Vagina (tissue), 2 donors: ENCODE data around the gene SCAI.

ENCODE experiments used
- CTCF ChIP-seq, 3 experiments: fragments of 450-650 bp in 2 of 3; fragments of 200-600 bp in 1 of 3; sonication (generic) in 1 of 3; IDR thresholded peaks; one replicate each; pipeline ENCODE4 v1.5.1; 2017 to 2019; ENCODE audit warnings: antibody characterized with exemption in 3 of 3, mild to moderate bottlenecking in 2 of 3, moderate library complexity in 2 of 3
- POLR2A ChIP-seq, 2 donors: fragments of 450-650 bp; IDR thresholded peaks; one replicate each; pipeline ENCODE4 v1.6.1; 2017; ENCODE audit warnings: antibody characterized with exemption in 2 of 2, mild to moderate bottlenecking in 2 of 2, moderate library complexity in 2 of 2
- POLR2AphosphoS5 ChIP-seq, 2 donors: sonication (generic); formaldehyde crosslinking; IDR thresholded peaks; one replicate each; pipeline ENCODE4 v1.9.0; 2017; ENCODE audit warnings: antibody characterized with exemption in 2 of 2, mild to moderate bottlenecking in 2 of 2, low read depth in 1 of 2; ENCODE audit not compliant: insufficient read depth in 1 of 2

- TF ChIP-seq POLR2A (IDR thresholded peaks at IDR 0.05) (no peak), CTCF (IDR thresholded peaks at IDR 0.05) (no peak), POLR2AphosphoS5 (IDR thresholded peaks at IDR 0.05; ENCODE audit: insufficient read depth in 1 of 2, low read depth in 1 of 2) (no peak)
Observed at GRCh38 chr9:124894035-124894740, 249.1 kb downstream of the SCAI start.
